Type B pancreatic cell (in vitro differentiated cells): ENCODE measurements around the gene NUAK1. TPM values are rescaled to one million over a fixed set of nuclear protein-coding genes. Genes with fewer than 3 reads are reported as not detected.

Experiments used
- DNase-seq: peaks from one replicate; pipeline ENCODE4 v3.0.0; 2021; ENCODE audit warnings: mixed read lengths; ENCODE audit not compliant: unreplicated experiment; ENCODE audit errors: extremely low spot score
- H3K27ac Mint-ChIP-seq: 2 replicates; pipeline ENCODE4 v1.8.0; 2021; ENCODE audit warnings: mild to moderate bottlenecking, mixed read lengths
- H3K27me3 Mint-ChIP-seq: 2 replicates; pipeline ENCODE4 v1.8.0; 2021; ENCODE audit warnings: mixed read lengths
- H3K36me3 Mint-ChIP-seq: 2 replicates; pipeline ENCODE4 v1.8.0; 2021; ENCODE audit warnings: mixed read lengths
- H3K4me1 Mint-ChIP-seq: one replicate; pipeline ENCODE4 v1.8.0; 2021; ENCODE audit warnings: mixed read lengths; ENCODE audit not compliant: unreplicated experiment
- H3K4me3 Mint-ChIP-seq: 2 replicates; pipeline ENCODE4 v1.8.0; 2021; ENCODE audit warnings: mild to moderate bottlenecking, mixed read lengths
- H3K9me3 Mint-ChIP-seq: 2 replicates; pipeline ENCODE4 v1.8.0; 2021; ENCODE audit warnings: mixed read lengths
- CTCF ChIP-seq: fragments of 200-600 bp; sonication (generic); conservative IDR thresholded peaks from 2 replicates; pipeline ENCODE4 v1.5.0; 2021; ENCODE audit warnings: antibody characterized with exemption, mild to moderate bottlenecking
- total RNA-seq: library from RNA; stranded (reverse); gene quantifications from 2 replicates; pipeline ENCODE4 v1.2.1, GENCODE V29; 2021; ENCODE audit warnings: low replicate concordance

The NUAK1 gene
- total RNA-seq, 1 donor from 2014 or later = 8.1 TPM

- Mint-ChIP-seq H3K4me3 (no peak overlapping the region), H3K9me3 (no peaks in the 10 kb centered on the region), H3K27me3 (peaks cover 10% of the 10 kb centered on the region), H3K36me3 (no peaks in the 10 kb centered on the region), H3K4me1 (no peaks in the 10 kb centered on the region), H3K27ac (no peak overlapping the region)
- TF ChIP-seq CTCF = no peak
- DNase-seq = no peak
These were observed 109.2 kb downstream of the NUAK1 start for GRCh38 chr12:106029532-106029931.

- H3K4me1 Mint-ChIP-seq = peaks cover 2% of the 10 kb centered on the region
- no peak overlapping the region for H3K4me3 Mint-ChIP-seq
- no peak for DNase-seq
- no peak for TF ChIP-seq CTCF
- H3K9me3 Mint-ChIP-seq = no peaks in the 10 kb centered on the region
- no peak overlapping the region for H3K27ac Mint-ChIP-seq
- peaks cover 7% of the 10 kb centered on the region for H3K27me3 Mint-ChIP-seq
- H3K36me3 Mint-ChIP-seq = no peaks in the 10 kb centered on the region
These were observed 110.8 kb downstream of the NUAK1 start for GRCh38 chr12:106027911-106028310.

- Mint-ChIP-seq H3K9me3 (no peaks in the 10 kb centered on the region), H3K27me3 (peaks cover 9% of the 10 kb centered on the region), H3K4me1 (peaks cover 9% of the 10 kb centered on the region), H3K4me3 (no peak overlapping the region), H3K27ac (no peak overlapping the region), H3K36me3 (no peaks in the 10 kb centered on the region)
- DNase-seq = no peak
- no peak for TF ChIP-seq CTCF
These were observed 111.5 kb downstream of the NUAK1 start for GRCh38 chr12:106027286-106027685.

- Mint-ChIP-seq H3K4me1 (peaks cover 18% of the 10 kb centered on the region), H3K27ac (no peak overlapping the region), H3K27me3 (peaks cover 9% of the 10 kb centered on the region)
These were observed 113.6 kb downstream of the NUAK1 start for GRCh38 chr12:106025129-106025528.

GRCh38 chr12:106023039-106023438 lies 115.7 kb downstream of the NUAK1 start:
- DNase-seq = no peak
- Mint-ChIP-seq H3K27ac (no peak overlapping the region), H3K36me3 (no peaks in the 10 kb centered on the region), H3K9me3 (peaks cover 9% of the 10 kb centered on the region), H3K4me3 (no peak overlapping the region), H3K4me1 (peaks cover 18% of the 10 kb centered on the region), H3K27me3 (peaks cover 9% of the 10 kb centered on the region)
- no peak for TF ChIP-seq CTCF

More at GRCh38 chr12:106025129-106025528, 113.6 kb downstream of the NUAK1 start:
- Mint-ChIP-seq H3K4me3 (no peak overlapping the region), H3K36me3 (no peaks in the 10 kb centered on the region), H3K9me3 (peaks cover 2% of the 10 kb centered on the region)
- DNase-seq = no peak
- TF ChIP-seq CTCF = no peak

GRCh38 chr12:106022568-106023012 lies 116.2 kb downstream of the NUAK1 start:
- Mint-ChIP-seq H3K27me3 (peaks cover 9% of the 10 kb centered on the region), H3K9me3 (peaks cover 9% of the 10 kb centered on the region), H3K27ac (no peak overlapping the region), H3K4me3 (no peak overlapping the region), H3K4me1 (peaks cover 18% of the 10 kb centered on the region), H3K36me3 (no peaks in the 10 kb centered on the region)
- no peak for DNase-seq
- TF ChIP-seq CTCF = no peak
